EH (cell line): ENCODE measurements around the gene MYOD1.

Source experiments
- DNase-seq: peaks from one replicate; pipeline ENCODE4 v3.0.0-alpha.2; 2015; ENCODE audit warnings: low read depth

Gene MYOD1

GRCh38 chr11:17719028-17719937, at the start of gene MYOD1:
TSS of gene MYOD1 (plus strand) at chr11:17719571. CDS start at chr11:17719783, 212 bp downstream.
- DNase-seq, result no peak

- no peak for DNase-seq
Observed at GRCh38 chr11:17672469-17672868, 46.9 kb upstream of the MYOD1 start.

DNA sequence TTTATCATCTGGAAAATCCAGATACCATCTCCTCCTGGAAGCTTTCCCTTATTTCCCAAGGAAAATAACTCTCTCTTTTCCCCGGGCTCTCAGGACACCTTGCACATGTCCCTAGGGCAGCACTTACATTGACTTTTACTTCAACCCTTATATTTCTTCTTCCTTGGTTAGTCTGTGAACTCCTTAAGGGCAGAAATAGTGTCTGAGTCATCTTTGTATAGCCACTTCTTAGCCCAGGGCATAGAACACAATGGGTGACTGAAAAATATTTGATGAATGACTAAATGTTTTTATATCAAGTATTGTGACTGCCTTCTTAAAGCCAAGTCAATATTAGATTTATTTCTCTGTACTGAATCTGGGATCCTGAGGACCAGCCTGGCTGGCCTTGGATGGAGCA, 45.4 kb upstream of the MYOD1 start:
- DNase-seq, result peak; percentile 28

DNA sequence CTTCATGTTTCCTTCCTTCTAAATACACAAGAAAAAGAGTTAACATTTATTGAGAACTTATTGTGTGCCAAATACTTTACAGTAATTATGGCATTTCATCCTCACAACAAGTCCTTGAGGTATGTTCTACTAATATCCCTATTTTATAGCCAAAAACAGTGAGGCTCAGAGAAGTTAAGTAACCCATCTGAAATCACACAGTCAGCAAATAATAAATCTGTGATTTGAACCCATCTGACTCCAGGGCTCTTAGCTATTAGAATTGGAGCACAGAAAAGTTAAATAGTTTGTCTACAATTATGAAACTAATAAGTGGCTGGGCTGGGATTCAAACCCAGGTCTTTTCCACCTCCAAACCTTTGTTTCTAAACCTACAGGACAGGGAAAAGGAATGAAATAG, 36.5 kb upstream of the MYOD1 start:
- DNase-seq, result no peak

- DNase-seq, result peak; percentile 74
Observed at GRCh38 chr11:17683377-17684161, 35.8 kb upstream of the MYOD1 start.

- DNase-seq, result no peak
Observed at GRCh38 chr11:17684550-17684949, 34.8 kb upstream of the MYOD1 start.

DNA sequence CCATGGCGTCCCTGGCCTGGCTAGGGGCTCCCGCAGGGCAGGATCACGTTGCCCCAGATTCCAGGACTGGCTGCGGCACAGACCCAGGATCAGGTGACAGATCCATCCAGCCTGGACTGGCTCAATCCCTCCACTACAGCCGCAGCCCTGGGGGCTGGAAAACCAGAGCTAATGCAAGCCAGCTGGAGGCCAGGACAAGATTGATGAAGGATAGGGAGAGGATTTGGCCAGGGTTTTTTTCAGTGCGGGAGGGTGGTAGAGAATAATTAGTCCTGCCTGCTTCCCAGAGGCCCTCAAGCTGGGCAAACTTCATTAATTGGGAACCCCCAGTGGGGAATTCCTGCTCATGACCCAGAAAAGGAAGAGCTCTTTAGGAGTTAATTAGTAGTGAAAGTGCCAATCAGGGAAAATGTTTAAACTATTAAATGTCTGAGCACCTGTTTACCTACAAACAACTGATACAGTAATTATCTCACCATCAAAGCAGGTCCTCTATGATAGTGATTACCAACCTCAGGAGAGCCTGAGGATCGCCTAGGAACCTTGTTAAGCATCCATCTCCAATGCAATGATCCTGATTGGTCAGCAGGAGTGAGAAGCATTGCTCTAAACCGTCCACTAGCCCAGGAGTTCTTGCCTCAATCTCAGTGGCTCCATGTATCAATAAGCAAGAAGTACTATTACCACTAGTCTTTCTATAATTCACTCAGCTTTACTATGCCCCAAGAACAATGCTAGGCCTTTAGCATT, 33.0 kb upstream of the MYOD1 start:
- peak; percentile 9 for DNase-seq

DNA sequence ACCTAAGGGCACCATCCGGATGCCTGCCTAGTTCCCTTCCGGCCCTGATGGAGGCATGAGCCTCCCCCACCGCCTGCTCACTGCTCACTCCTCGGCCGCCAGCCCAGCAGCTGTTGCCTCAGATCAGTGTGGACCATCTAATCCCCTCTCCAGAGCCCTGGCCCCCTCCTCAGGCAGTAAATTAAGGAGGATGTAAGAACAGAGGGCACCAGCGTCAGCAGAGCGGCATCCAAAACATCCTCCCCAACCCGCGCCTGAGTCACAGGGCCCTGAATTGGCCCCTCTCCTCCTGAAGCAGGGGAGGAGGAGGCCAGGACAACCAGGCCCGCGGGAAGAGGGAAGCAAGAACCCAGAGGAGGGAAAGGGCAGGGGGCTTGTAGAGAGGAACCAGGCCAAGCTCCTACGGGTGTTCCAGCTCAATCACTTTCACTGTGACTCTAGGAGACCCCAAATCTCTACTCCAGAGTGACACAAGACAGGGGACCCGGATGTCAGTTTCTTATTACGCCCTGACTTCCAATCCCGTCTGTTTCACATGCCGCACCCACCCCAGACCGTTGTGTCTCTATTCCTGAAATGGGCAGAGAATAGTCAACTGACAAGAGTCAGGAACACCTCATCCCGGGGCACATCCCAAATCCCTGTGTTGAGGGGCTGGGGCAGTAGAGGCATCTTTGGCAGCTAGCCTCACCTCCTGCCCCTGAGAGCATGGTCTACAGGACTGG, 31.3 kb upstream of the MYOD1 start:
- DNase-seq, result peak; percentile 7

DNA sequence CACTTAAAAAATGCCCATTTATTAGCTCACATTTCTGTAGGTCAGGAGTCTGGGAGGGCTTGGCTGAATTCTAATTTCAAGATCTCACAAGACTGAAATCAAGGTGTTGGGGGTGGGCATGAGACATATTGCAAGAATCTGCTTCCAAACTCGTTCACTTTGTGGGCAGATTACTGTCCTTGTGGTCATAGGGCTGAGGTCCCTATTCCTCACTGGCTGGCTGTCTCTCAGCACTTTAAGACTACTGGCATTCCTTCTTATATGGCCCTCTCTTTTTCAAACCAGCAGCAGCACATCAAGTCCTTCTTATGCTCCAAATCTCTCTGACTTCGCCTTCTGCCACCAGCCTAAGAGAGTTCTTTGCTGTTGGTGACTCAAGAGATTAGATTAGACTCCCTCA, 27.8 kb upstream of the MYOD1 start:
- no peak for DNase-seq

DNA sequence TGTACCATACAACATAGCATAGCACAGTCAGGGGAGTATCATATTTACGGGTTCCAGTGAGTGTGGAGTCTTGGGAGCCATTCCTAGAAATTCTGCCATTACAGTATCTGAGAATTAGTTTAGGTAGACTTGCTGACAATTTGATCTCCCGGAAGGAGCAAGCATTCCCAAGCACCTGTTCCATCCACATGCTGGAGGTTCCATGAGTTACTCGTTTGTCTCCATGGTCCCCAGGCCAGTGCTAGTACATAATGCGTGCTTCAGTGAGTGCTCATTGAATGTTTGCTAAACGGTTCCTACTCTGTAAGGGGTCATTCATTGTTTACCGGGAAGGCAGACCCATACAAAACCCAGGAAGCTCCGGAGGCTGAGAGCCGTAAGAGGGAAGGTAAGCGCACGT, 27.4 kb upstream of the MYOD1 start:
- no peak for DNase-seq

DNA sequence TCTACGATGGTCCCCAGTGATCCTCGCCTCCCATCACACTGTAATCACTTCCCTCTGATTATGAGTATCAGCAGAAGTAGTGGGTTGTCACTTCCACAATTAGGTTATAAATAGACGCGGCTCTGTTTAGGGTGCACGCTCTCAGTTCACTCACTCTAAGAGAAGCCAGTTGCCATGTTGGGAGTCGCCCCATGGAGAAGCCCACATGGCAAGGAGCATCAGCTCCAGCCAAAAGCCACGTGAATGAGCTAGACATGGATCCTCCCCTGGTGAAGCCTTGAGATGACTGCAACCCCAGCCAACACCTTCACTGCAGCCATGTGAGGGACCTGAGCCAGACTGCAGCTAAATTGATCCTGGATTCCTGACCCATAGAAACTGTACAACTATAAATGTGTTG, 26.4 kb upstream of the MYOD1 start:
- no peak for DNase-seq

DNA sequence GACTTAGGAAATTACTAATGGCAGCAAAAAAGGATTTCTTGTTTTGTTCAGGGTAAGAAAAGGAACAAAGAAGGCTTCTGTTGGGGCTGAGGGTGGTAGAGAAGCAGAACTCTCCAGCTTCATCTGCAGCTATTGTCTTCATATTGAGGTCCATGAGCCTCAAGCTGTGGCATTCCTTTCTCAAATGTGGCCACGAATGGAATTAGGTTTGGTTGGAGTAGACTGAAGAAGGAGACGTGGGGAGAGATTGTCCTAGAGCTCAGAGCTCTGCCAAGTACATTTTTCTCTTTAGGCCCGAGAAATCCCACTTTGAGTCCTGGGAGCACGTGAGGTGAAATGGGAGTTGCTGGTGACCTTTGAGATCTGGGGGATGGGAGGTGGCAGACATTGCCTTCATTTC, 25.8 kb upstream of the MYOD1 start:
- no peak for DNase-seq

DNA sequence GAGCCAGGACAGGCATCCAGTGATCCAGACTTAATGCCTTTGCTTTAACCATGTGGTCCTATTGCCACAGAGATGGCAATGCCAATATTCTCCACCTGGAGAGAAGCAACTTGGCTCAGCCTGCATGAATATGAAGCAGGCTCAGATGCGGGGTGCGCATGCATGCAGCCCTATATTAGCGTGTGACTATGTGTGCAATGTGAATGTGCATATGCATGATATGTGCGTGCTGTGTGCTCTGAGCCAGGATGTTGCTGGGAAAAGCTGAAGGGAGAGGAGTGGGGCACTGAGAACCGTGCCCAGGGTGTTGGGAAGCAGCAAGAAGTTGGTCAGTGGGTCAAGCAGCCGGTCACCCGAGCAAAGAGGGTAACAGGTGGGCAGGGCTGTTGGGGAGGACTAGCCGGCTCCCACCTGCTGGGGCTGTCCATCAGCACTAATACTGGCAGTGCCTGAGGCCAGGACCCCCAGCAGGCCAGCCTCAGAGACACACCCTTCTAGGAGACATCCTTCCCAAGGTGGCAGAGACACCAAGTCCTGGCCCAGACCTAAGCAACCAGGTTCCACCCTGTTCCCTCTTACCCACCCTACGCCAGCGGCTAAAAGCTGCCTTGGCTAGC, 24.8 kb upstream of the MYOD1 start:
- no peak for DNase-seq

- no peak for DNase-seq
Observed at GRCh38 chr11:17695454-17696441, 23.6 kb upstream of the MYOD1 start.

- no peak for DNase-seq
Observed at GRCh38 chr11:17696741-17697140, 22.6 kb upstream of the MYOD1 start.

GRCh38 chr11:17697175-17697949, 22.0 kb upstream of the MYOD1 start:
- no peak for DNase-seq

GRCh38 chr11:17699147-17700114, 19.9 kb upstream of the MYOD1 start:
- peak; percentile 49 for DNase-seq

DNA sequence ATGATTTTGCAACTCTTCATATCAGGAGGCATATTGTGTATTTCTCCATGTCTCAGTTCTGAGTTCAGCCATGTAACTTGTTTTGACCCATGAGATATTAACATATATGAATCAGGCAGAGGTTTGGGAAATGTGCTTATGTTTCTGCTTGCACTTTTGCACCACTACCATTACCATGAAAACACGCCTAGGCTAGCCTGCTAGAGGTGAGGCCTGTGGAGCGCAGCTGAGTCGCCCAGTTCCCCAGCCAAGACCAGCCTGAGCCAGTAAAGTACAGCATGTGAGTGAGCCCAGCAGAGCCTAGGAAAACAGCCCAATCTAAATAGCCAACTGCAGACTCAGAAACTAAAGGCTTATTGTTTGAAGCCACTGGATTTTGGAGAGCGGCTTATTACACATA, 18.4 kb upstream of the MYOD1 start:
- no peak for DNase-seq
